ENCODE measurements around the gene TOP3B.

The TOP3B gene

DNA sequence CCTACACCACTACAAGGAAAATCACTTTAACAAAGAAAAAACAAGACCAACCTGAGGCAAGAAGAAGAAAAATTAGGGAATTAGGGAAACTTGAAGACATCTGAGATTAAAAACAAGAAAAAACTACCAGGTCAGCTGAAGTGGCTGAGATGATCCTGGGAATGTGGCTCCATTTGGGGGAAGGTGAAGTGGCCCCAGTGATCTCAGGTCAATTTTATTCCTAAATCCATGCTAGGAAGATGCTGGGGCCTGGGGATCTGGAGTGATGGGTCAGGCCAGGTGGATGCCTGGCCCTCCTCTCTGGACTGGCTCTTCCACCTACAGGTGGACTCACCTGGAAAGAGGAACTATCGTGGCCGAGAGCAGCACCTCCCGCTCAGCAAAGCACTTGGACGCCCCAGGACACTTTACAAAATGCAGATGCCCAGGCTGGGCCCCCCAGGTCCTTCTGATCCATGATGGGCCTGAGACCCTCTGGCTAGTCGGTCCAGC lies 6.7 kb downstream of the TOP3B start:
- POLR2A ChIA-PET: no interaction called here
- CTCF ChIA-PET: no interaction called here
- no peak for DNase-seq (ENCODE audit: extremely low spot score)
- TF ChIP-seq, protein P1, sequence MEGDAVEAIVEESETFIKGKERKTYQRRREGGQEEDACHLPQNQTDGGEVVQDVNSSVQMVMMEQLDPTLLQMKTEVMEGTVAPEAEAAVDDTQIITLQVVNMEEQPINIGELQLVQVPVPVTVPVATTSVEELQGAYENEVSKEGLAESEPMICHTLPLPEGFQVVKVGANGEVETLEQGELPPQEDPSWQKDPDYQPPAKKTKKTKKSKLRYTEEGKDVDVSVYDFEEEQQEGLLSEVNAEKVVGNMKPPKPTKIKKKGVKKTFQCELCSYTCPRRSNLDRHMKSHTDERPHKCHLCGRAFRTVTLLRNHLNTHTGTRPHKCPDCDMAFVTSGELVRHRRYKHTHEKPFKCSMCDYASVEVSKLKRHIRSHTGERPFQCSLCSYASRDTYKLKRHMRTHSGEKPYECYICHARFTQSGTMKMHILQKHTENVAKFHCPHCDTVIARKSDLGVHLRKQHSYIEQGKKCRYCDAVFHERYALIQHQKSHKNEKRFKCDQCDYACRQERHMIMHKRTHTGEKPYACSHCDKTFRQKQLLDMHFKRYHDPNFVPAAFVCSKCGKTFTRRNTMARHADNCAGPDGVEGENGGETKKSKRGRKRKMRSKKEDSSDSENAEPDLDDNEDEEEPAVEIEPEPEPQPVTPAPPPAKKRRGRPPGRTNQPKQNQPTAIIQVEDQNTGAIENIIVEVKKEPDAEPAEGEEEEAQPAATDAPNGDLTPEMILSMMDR (IDR thresholded peaks at IDR 0.05; ENCODE audit: control extremely low read depth, extremely low read depth, low read depth, missing control alignments): no peak

DNA sequence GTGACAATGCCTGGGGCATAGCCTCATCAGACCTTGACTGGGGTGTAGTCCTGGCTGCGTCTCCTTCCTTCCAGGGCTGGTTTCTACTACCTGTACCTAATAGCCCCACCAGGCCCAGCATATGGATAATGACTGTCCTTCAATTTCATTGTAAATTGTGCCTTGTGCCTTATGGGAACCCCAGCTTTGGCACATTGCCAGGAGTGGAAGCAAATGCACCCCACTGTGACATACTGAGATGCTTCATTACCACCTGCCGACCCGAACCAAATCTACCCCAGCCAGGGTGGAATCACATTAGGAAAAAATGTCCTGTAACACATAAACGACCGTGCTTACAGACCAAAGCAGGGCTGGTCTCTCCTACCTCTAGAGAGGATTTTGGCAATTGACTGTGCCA lies 7.3 kb downstream of the TOP3B start:
- ChIA-PET CTCF (no interaction called here), POLR2A (no interaction called here)
- TF ChIP-seq, protein P1 (IDR thresholded peaks at IDR 0.05; ENCODE audit: control extremely low read depth, extremely low read depth, low read depth, missing control alignments): no peak
- DNase-seq (ENCODE audit: extremely low spot score): no peak

DNA sequence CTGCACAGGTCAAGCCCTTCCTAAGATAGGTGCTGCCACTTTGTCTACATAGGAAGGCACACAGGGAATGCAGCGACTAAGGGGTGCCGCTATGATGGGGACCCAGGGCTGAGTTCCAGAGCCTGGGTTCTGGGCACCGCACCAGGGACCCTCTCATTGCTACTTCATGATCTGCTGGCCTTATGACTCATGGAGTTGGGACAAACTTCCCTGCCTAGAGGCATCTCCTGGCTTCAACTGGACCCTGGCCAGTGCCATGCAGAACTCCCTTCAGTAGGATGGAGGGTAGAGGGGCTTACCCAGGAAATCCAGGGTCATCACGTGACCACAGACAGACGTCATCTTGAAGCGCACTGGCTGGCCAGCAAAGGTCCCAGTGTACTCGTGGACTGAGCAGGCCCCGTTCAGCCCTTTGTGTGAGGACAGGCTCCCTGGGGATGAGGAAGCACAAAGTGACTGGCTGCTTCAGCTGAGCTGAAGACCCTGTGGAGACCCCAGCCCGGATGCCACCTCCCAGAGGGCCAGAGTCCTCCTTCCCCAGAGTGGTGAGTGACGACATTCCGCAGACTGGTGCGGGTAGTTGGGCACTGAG lies 8.4 kb downstream of the TOP3B start:
- CTCF ChIA-PET: no interaction called here
- TF ChIP-seq, protein P1 (IDR thresholded peaks at IDR 0.05; ENCODE audit: control extremely low read depth, extremely low read depth, low read depth, missing control alignments): no peak
- DNase-seq (ENCODE audit: extremely low spot score): no peak
- POLR2A ChIA-PET: no interaction called here

GRCh38 chr22:21972806-21973205 lies 9.8 kb downstream of the TOP3B start:
- TF ChIP-seq, protein P1 (IDR thresholded peaks at IDR 0.05; ENCODE audit: control extremely low read depth, extremely low read depth, low read depth, missing control alignments): no peak
- DNase-seq (ENCODE audit: extremely low spot score): no peak
- ChIA-PET CTCF (interaction anchor here (0.8 to 9.3 kb wide), 30 partner anchors 9 to 315 kb away, joined by 3 to 50 read pairs (median 4); partner anchors contain the start of genes PPM1F and TOP3B), POLR2A (interaction anchor here (0.6 kb wide), 1 partner anchor 22 kb away, joined by 3 read pairs; no protein-coding TSS in a partner anchor)

DNA sequence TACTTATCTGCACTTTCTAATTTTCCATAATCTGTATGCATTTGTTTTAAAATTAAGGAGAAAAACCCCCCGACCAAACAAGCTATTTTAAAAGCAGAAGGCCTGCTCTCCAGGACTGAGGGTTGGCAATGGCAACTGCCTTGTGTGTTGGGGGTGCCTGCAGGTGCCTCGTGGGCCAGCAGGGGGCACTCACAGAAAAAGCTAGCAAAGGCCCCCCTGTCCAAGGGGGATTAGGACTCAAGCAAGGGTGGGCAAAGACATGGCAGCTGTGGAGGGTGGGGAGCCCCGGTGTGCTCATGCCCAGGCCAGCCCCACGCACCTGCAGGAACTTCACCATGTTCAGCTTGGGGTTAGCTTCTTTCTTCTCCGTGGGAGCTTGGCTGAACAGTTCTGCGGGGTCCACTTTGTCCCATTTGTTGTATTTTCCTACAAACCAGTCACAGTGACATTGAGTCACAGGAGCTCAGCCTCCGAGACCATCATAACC lies 10.3 kb downstream of the TOP3B start:
- POLR2A ChIA-PET: interaction anchor here (0.6 kb wide), 1 partner anchor 22 kb away, joined by 3 read pairs; no protein-coding TSS in a partner anchor
- peak; percentile 90 for DNase-seq (ENCODE audit: extremely low spot score)
- CTCF ChIA-PET: interaction anchor here (0.8 to 9.3 kb wide), 32 partner anchors 9 to 314 kb away, joined by 3 to 50 read pairs (median 4); partner anchors contain the start of genes PPM1F and TOP3B
- TF ChIP-seq, protein P1 (IDR thresholded peaks at IDR 0.05; ENCODE audit: control extremely low read depth, extremely low read depth, low read depth, missing control alignments): peak; percentile 90

DNA sequence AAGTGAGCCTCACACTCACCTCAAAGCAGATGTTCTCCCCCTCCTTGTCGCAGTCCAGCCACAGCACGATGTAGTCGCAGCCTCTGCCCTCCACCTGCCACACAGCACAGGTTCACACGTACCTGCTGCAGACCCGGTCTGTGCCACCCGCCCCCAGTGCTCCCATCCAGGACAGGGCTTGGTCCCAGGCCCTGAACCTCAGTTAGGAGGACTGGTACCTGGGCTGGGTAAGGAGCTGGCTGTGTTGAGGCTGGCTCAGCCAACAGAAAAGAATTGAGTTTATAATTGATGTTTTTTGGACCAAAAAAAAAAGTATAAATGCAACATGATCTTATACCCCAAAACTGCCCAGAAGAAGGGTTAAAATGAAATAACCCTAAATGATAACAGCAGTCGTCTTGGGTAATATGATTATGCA lies 10.7 kb downstream of the TOP3B start:
- CTCF ChIA-PET: interaction anchor here (0.9 to 9.3 kb wide), 29 partner anchors 9 to 314 kb away, joined by 3 to 50 read pairs (median 4); partner anchors contain the start of genes PPM1F and TOP3B
- POLR2A ChIA-PET: no interaction called here
- TF ChIP-seq, protein P1 (IDR thresholded peaks at IDR 0.05; ENCODE audit: control extremely low read depth, extremely low read depth, low read depth, missing control alignments): no peak
- no peak for DNase-seq (ENCODE audit: extremely low spot score)

Data from GM10248 (cell line).